MCF 10A (cell line): ENCODE measurements around the gene MYOZ1. TPM values are rescaled to one million over a fixed set of nuclear protein-coding genes. Genes with fewer than 3 reads are reported as not detected.
A peak's percentile ranks its signal among the peaks of the same experiment; 100 is the strongest.
"Not testable (repeated sequence)": the region's sequence is repeated elsewhere in the genome, so short reads cannot be mapped to it uniquely, and the experiment has no call there.

Experiments
- BruUV-seq: library from RNA; stranded (reverse); fragments of 400-500 nt; replicated peaks from 2 replicates; lab custom pipeline; 2021; lab: Mats Ljungman, UMichigan
- CTCF ChIA-PET: fragments of 300-600 bp; sonication (Branson Sonifier 250); formaldehyde crosslinking; extraction: SDS; loops from one replicate; lab custom pipeline; 2021; ENCODE audit warnings: antibody characterized with exemption, inconsistent platforms; lab: Yijun Ruan, JAX
- POLR2A ChIA-PET: fragments of 300-600, 350-650 bp; sonication (Branson Sonifier 250); formaldehyde crosslinking; extraction: SDS; loops from one replicate; lab custom pipeline; 2020; ENCODE audit warnings: antibody characterized with exemption, inconsistent platforms; lab: Yijun Ruan, JAX
- DNase-seq: peaks from one replicate; pipeline ENCODE4 v3.0.0-alpha.2; 2018; ENCODE audit not compliant: unreplicated experiment
- H3K27ac Mint-ChIP-seq: one replicate; pipeline ENCODE4 v1.8.0; 2022; ENCODE audit warnings: mild to moderate bottlenecking, low read depth, mixed read lengths; ENCODE audit not compliant: unreplicated experiment
- H3K27me3 Mint-ChIP-seq: one replicate; pipeline ENCODE4 v1.8.0; 2022; ENCODE audit warnings: mixed read lengths; ENCODE audit not compliant: insufficient read depth, unreplicated experiment
- H3K36me3 Mint-ChIP-seq: one replicate; pipeline ENCODE4 v1.8.0; 2022; ENCODE audit warnings: mild to moderate bottlenecking, moderate library complexity, mixed read lengths; ENCODE audit not compliant: insufficient read depth, unreplicated experiment
- H3K4me1 Mint-ChIP-seq: one replicate; pipeline ENCODE4 v1.8.0; 2022; ENCODE audit warnings: mixed read lengths; ENCODE audit not compliant: insufficient read depth, unreplicated experiment
- H3K4me3 Mint-ChIP-seq: one replicate; pipeline ENCODE4 v1.8.0; 2022; ENCODE audit warnings: mild to moderate bottlenecking, moderate library complexity, mixed read lengths; ENCODE audit not compliant: unreplicated experiment
- H3K9me3 Mint-ChIP-seq: one replicate; pipeline ENCODE4 v1.8.0; 2022; ENCODE audit warnings: mixed read lengths; ENCODE audit not compliant: unreplicated experiment
- CTCF ChIP-seq: fragments of 200-600 bp; IDR thresholded peaks from one replicate; pipeline ENCODE4 v1.8.0; 2022; ENCODE audit warnings: antibody characterized with exemption, mild to moderate bottlenecking; ENCODE audit not compliant: unreplicated experiment
- intact Hi-C: fragments of 100-400 bp; cut with micrococcal nuclease; formaldehyde crosslinking; loops from 2 replicates; pipeline ENCODE4 v1.14.1; 2022
- total RNA-seq: library from RNA; stranded (reverse); gene quantifications from 2 replicates; pipeline ENCODE4 v1.2.3, GENCODE V29; 2022

The MYOZ1 gene
- total RNA-seq, 1 experiment from 2014 or later: not detected

DNA sequence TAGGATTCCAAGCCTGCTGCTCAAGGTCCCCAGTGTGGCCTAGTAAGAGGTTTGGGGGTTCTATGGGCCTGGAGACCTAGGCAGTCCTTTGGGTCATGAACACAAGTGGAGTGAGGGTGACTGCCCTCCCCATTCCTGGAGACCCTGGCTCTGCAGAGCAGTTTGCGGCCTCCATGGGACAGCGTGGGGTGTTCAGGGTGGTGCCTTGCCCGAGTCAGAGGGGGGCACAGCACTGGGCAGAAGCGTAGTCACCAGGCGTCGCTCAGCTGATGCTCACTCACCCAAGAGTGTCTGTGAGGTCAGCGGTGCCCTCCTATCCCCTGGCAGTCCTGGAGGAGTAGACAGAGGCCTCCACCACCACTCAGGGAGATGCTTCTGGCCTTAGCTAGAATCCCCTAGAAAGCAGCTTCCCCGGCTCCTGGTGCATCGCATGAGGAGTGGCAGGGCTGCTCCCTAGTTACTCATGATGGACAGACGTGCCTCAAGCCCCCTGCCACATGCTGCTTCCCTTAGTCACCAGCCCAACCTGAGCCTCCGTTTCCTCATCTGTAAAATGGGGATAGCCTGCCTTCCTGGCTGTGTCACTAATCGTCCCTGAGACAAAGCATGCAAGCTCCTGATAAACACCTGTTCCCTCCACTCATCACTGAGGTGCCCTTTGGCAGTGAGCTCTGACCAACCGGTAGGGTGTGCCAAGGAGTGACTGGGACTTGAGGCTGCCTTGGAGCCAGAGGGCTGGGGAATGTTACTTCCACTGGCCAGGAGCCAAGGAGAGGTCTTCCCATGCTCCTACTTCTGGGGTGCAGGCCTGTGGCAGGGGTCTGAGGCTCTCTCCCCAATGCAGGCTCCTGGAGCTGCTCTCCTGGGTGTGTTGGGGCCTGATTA lies 23.1 kb upstream of the MYOZ1 start:
- BruUV-seq, intact Hi-C loops, H3K9me3 Mint-ChIP-seq, H3K27me3 Mint-ChIP-seq, H3K36me3 Mint-ChIP-seq, H3K27ac Mint-ChIP-seq, H3K4me1 Mint-ChIP-seq, CTCF ChIA-PET, H3K4me3 Mint-ChIP-seq: not testable (repeated sequence)
- POLR2A ChIA-PET: interaction anchor here (0.6 kb wide), 1 partner anchor 551 kb away, joined by 3 read pairs; no protein-coding TSS in a partner anchor
- DNase-seq: peak; percentile 21

DNA sequence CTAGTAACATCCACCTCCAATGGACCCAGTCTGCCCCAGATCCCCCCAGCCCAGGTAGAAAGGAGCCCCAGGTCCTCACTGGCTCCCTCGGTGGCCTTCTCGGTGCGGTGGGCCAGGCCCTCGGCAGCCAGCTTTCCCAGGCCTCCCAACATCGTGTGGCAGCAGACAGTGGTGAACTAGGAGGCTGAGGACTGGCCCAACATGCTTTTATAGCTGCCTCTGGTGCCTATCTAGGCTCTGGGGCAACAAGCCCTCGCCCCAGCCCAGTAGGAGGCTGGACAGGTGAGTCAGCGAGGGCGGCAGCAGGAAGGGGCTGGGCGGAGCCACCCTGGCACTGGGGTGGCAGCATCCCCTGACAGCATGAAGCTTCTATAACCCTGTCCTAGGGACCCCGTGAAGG lies 22.3 kb upstream of the MYOZ1 start:
- POLR2A ChIA-PET, CTCF ChIA-PET, BruUV-seq, H3K36me3 Mint-ChIP-seq, H3K4me3 Mint-ChIP-seq, H3K27me3 Mint-ChIP-seq, H3K4me1 Mint-ChIP-seq, DNase-seq, H3K9me3 Mint-ChIP-seq, intact Hi-C loops, H3K27ac Mint-ChIP-seq: not testable (repeated sequence)

GRCh38 chr10:73662705-73663104 lies 21.4 kb upstream of the MYOZ1 start:
- POLR2A ChIA-PET: interaction anchor here (1.1 kb wide), 1 partner anchor 34 kb away, joined by 3 read pairs; no protein-coding TSS in a partner anchor
- H3K36me3 Mint-ChIP-seq, BruUV-seq, CTCF ChIA-PET, H3K27ac Mint-ChIP-seq, H3K4me1 Mint-ChIP-seq, H3K4me3 Mint-ChIP-seq, H3K9me3 Mint-ChIP-seq, H3K27me3 Mint-ChIP-seq, DNase-seq, intact Hi-C loops: not testable (repeated sequence)

GRCh38 chr10:73655990-73656298 lies 14.7 kb upstream of the MYOZ1 start, which contains the start of gene SYNPO2L:
SYNPO2L (minus strand) TSS chr10:73656029; CDS start chr10:73655922, 107 bp downstream.
- POLR2A ChIA-PET: no interaction called here
- no peak for TF ChIP-seq CTCF
- CTCF ChIA-PET: interaction anchor here (1.2 kb wide), 1 partner anchor 126 kb away, joined by 4 read pairs; no protein-coding TSS in a partner anchor
- BruUV-seq: no TSS peak
- Mint-ChIP-seq H3K9me3 (no peaks in the 10 kb centered on the region), H3K27me3 (no peaks in the 10 kb centered on the region), H3K36me3 (no peaks in the 10 kb centered on the region), H3K4me1 (no peaks in the 10 kb centered on the region), H3K4me3 (no peak within 1 kb of the TSS), H3K27ac (no peak within 1 kb of the TSS)
- DNase-seq: no peak
- intact Hi-C loops: no loop called here

DNA sequence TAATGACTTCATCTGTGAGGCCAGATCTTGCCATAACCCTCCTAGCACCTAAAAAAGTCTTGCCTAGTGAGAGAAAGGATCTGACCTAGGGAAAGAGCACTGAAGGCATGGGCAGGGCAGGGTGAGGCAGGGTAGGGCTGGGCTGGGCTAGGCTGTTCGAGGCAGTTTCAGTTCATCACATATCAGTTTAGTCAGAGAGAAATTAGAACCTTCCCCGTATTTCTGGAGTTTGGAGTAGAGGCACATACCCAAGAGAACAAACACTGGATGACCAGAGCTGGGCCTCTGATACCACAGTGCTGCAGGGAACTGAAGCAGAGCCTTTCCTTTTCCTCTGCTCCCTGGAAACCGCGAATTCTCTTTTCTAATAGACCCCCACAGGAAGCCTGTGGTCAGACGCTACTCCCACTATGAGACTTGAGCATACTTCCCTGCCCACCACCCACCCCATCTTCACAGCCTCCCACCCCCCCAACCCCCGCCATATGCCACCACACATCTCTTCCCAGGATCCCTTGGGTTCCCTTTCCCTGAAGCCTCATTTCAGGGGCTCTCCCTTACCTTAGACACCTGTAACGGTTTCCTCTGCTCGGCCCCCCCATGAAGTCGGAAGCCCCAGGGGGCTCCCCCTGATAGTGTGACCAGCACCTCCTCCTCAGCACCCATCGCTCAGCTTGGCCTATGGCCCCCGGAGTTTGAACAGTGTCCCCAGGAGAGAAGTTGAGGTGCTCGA lies 14.1 kb upstream of the MYOZ1 start:
- no peaks in the 10 kb centered on the region for H3K27me3 Mint-ChIP-seq
- H3K9me3 Mint-ChIP-seq: no peaks in the 10 kb centered on the region
- intact Hi-C loops: no loop called here
- TF ChIP-seq CTCF: no peak
- no peak overlapping the region for H3K27ac Mint-ChIP-seq
- no peaks in the 10 kb centered on the region for H3K36me3 Mint-ChIP-seq
- H3K4me1 Mint-ChIP-seq: no peaks in the 10 kb centered on the region
- POLR2A ChIA-PET: no interaction called here
- BruUV-seq: no TSS peak
- H3K4me3 Mint-ChIP-seq: no peak overlapping the region
- CTCF ChIA-PET: interaction anchor here (1.2 kb wide), 1 partner anchor 126 kb away, joined by 4 read pairs; no protein-coding TSS in a partner anchor
- no peak for DNase-seq
